ENCODE data around the gene ESYT3.

ESYT3 gene

DNA sequence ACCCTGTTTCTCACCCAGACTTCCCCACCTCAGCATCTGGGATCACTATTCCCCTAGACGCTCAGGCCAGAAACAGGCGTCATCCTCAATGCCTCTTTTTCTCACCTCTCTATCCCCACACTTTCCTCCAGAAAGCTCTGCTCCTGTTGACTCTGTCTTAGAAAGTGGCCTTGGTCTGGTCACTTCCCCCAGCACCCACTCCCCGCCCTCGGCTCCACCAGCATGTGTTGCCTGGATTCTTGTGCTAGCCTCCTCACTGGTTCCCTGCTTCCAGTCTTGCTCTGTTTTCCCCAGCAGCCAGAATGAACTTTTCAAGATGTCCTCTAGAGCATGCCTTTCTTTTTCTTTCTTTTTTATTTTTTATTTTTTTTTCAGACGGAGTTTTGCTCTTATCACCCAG lies 39.7 kb upstream of the ESYT3 start:
- no peak overlapping the region for H3K27ac ChIP-seq (replicated peaks)
- TF ChIP-seq POLR2AphosphoS5 (IDR thresholded peaks at IDR 0.05; ENCODE audit: low read depth) (no peak), SPI1 (IDR thresholded peaks at IDR 0.05; ENCODE audit: borderline replicate concordance, low read depth) (no peak), GABPA (IDR thresholded peaks at IDR 0.05; ENCODE audit: low read depth) (no peak)
- TF ChIP-seq, protein P1, sequence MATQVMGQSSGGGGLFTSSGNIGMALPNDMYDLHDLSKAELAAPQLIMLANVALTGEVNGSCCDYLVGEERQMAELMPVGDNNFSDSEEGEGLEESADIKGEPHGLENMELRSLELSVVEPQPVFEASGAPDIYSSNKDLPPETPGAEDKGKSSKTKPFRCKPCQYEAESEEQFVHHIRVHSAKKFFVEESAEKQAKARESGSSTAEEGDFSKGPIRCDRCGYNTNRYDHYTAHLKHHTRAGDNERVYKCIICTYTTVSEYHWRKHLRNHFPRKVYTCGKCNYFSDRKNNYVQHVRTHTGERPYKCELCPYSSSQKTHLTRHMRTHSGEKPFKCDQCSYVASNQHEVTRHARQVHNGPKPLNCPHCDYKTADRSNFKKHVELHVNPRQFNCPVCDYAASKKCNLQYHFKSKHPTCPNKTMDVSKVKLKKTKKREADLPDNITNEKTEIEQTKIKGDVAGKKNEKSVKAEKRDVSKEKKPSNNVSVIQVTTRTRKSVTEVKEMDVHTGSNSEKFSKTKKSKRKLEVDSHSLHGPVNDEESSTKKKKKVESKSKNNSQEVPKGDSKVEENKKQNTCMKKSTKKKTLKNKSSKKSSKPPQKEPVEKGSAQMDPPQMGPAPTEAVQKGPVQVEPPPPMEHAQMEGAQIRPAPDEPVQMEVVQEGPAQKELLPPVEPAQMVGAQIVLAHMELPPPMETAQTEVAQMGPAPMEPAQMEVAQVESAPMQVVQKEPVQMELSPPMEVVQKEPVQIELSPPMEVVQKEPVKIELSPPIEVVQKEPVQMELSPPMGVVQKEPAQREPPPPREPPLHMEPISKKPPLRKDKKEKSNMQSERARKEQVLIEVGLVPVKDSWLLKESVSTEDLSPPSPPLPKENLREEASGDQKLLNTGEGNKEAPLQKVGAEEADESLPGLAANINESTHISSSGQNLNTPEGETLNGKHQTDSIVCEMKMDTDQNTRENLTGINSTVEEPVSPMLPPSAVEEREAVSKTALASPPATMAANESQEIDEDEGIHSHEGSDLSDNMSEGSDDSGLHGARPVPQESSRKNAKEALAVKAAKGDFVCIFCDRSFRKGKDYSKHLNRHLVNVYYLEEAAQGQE (IDR thresholded peaks at IDR 0.05; ENCODE audit: insufficient replicate concordance, low read depth), result no peak
- TF ChIP-seq, protein P2, sequence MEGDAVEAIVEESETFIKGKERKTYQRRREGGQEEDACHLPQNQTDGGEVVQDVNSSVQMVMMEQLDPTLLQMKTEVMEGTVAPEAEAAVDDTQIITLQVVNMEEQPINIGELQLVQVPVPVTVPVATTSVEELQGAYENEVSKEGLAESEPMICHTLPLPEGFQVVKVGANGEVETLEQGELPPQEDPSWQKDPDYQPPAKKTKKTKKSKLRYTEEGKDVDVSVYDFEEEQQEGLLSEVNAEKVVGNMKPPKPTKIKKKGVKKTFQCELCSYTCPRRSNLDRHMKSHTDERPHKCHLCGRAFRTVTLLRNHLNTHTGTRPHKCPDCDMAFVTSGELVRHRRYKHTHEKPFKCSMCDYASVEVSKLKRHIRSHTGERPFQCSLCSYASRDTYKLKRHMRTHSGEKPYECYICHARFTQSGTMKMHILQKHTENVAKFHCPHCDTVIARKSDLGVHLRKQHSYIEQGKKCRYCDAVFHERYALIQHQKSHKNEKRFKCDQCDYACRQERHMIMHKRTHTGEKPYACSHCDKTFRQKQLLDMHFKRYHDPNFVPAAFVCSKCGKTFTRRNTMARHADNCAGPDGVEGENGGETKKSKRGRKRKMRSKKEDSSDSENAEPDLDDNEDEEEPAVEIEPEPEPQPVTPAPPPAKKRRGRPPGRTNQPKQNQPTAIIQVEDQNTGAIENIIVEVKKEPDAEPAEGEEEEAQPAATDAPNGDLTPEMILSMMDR (IDR thresholded peaks at IDR 0.05; ENCODE audit: insufficient read depth, low read length), result no peak
- no peak for DNase-seq (ENCODE audit: low read depth in 1 of 2, low spot score in 1 of 2)
- no peak overlapping the region for H3K4me3 ChIP-seq (replicated peaks; ENCODE audit: insufficient read depth, low read length)
- no peaks in the 10 kb centered on the region for H3K27me3 ChIP-seq (ENCODE audit: insufficient read depth, poor library complexity, severe bottlenecking)

DNA sequence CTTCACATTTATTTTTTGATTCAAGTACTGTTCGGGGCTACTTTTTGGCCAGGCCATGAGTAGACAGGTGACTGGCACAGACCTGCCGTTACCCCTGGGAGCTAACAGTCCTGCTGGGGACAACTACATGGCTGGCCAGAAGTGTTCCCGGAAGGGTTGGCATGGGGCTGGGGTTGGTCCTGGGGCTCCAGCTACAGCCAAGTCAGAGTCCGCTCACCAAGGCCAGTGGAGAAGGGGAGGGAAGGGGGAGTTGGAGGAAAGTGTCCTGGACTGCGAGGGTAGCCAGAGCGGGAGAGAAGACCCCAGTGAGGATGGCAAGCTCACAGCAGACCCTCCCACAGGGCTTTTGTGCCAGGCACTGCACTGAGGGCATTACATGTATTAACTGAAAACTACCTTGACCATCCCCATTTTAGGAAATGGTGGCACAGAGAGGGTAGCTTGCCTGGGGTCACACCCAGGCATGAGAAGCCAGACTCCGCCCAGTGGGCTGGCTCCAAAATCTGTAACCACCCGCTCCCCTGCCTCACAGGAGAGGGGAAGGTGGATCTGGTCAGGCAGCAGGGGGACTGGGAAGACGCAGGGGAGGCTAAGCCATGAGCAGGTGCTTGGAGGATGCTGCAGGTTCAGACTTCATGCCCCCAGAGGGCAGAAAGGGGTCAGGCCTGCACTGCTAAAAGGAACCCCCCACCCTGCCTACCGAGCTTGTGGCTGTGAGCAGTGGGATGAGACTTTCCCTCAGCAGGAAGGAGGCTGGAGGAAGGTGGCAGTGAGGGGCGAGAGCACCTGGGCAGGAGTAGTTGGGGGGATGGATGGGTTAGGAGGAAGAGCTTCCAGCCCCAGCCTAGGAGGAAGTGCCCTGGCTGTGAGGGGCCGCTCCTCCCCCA lies 38.3 kb upstream of the ESYT3 start:
- Histone ChIP-seq H3K27me3 (ENCODE audit: insufficient read depth, poor library complexity, severe bottlenecking) (no peaks in the 10 kb centered on the region), H3K27ac (replicated peaks) (no peak overlapping the region), H3K4me3 (replicated peaks; ENCODE audit: insufficient read depth, low read length) (no peak overlapping the region)
- TF ChIP-seq GABPA (IDR thresholded peaks at IDR 0.05; ENCODE audit: low read depth), result no peak
- no peak for TF ChIP-seq SPI1 (IDR thresholded peaks at IDR 0.05; ENCODE audit: borderline replicate concordance, low read depth)
- TF ChIP-seq, protein P2 (IDR thresholded peaks at IDR 0.05; ENCODE audit: insufficient read depth, low read length), result no peak
- TF ChIP-seq, protein P1 (IDR thresholded peaks at IDR 0.05; ENCODE audit: insufficient replicate concordance, low read depth), result no peak
- no peak for DNase-seq (ENCODE audit: low read depth in 1 of 2, low spot score in 1 of 2)

DNA sequence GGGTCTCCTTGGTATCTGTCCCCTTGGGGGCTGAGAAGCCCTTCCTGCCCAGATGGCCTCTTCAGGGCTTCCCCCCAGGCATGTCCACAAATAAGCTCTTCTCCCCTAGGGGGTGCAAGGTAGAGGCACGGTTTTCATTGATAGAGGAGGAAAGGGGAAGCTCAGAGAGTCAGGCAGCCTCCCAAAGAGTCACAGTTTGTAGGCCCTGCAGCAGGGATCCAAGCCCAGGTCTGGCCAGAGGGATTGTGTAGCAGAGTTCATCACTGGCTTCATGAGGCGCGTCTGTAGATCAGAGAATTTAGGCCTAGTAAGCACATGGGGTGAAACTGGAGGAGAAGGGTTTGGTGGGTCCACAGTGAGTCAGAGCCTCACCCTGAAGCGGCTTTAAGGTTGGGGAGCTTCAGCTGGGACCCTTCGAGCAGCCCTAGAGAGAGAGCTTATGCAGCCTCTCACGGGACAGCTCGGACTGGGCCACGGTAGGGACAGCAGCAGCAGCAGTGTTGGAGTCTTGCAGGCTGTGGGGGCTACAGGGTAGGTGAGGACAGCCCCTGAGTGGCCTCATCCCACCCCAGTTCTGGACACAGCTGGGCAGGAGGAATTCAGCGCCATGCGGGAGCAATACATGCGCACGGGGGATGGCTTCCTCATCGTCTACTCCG lies 37.5 kb upstream of the ESYT3 start:
- TF ChIP-seq GABPA (IDR thresholded peaks at IDR 0.05; ENCODE audit: low read depth) (no peak), POLR2AphosphoS5 (IDR thresholded peaks at IDR 0.05; ENCODE audit: low read depth) (no peak)
- TF ChIP-seq, protein P1 (IDR thresholded peaks at IDR 0.05; ENCODE audit: insufficient replicate concordance, low read depth), result no peak
- Histone ChIP-seq H3K27me3 (ENCODE audit: insufficient read depth, poor library complexity, severe bottlenecking) (no peaks in the 10 kb centered on the region), H3K27ac (replicated peaks) (no peak overlapping the region), H3K4me3 (replicated peaks; ENCODE audit: insufficient read depth, low read length) (no peak overlapping the region)
- no peak for DNase-seq (ENCODE audit: low read depth in 1 of 2, low spot score in 1 of 2)

Measured in HL-60 (cell line).